ENCODE data around the gene ARHGAP10. TPM values are rescaled to one million over a fixed set of nuclear protein-coding genes. Genes with fewer than 3 reads are reported as not detected.

The ARHGAP10 gene
- polyA plus RNA-seq, 1 experiment = 20.2 TPM

DNA sequence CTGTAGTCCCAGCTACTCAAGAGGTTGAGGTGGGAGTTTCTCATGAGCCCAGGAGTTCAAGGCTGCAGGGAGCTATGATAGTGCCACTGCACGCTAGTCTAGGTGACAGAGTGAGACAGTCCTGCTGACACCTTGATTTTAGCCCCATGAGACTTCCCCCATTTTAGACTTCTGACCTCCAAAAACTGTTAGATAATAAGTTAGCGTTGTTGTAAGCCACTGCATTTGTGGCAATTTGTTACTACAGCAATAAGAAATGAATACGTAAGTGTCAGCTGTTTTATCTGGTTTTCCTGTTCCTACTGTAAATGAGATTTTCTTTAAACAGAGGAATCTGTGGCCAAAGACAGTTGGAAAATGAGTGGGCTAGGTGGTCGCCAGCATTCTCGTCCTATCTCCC is 83.9 kb downstream of the ARHGAP10 start:
- no peaks in the 10 kb centered on the region for H3K27me3 ChIP-seq (ENCODE audit: control insufficient read depth, insufficient read depth, low read length)
- TF ChIP-seq, protein P1, sequence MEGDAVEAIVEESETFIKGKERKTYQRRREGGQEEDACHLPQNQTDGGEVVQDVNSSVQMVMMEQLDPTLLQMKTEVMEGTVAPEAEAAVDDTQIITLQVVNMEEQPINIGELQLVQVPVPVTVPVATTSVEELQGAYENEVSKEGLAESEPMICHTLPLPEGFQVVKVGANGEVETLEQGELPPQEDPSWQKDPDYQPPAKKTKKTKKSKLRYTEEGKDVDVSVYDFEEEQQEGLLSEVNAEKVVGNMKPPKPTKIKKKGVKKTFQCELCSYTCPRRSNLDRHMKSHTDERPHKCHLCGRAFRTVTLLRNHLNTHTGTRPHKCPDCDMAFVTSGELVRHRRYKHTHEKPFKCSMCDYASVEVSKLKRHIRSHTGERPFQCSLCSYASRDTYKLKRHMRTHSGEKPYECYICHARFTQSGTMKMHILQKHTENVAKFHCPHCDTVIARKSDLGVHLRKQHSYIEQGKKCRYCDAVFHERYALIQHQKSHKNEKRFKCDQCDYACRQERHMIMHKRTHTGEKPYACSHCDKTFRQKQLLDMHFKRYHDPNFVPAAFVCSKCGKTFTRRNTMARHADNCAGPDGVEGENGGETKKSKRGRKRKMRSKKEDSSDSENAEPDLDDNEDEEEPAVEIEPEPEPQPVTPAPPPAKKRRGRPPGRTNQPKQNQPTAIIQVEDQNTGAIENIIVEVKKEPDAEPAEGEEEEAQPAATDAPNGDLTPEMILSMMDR (IDR thresholded peaks at IDR 0.05; ENCODE audit: insufficient read depth, low read depth, low read length) = no peak
- POLR2A ChIA-PET = interaction anchor here (0.6 kb wide), 1 partner anchor 21 kb away, joined by 4 read pairs; no protein-coding TSS in a partner anchor
- H3K4me3 ChIP-seq (ENCODE audit: low read depth, low read length) = no peak overlapping the region
- no peaks in the 10 kb centered on the region for H3K36me3 ChIP-seq (ENCODE audit: control insufficient read depth, insufficient read depth, low read length)
- DNase-seq (ENCODE audit: low read depth) = no peak
- CTCF ChIA-PET = interaction anchor here (0.9 kb wide), 1 partner anchor 51 kb away, joined by 4 read pairs; no protein-coding TSS in a partner anchor

DNA sequence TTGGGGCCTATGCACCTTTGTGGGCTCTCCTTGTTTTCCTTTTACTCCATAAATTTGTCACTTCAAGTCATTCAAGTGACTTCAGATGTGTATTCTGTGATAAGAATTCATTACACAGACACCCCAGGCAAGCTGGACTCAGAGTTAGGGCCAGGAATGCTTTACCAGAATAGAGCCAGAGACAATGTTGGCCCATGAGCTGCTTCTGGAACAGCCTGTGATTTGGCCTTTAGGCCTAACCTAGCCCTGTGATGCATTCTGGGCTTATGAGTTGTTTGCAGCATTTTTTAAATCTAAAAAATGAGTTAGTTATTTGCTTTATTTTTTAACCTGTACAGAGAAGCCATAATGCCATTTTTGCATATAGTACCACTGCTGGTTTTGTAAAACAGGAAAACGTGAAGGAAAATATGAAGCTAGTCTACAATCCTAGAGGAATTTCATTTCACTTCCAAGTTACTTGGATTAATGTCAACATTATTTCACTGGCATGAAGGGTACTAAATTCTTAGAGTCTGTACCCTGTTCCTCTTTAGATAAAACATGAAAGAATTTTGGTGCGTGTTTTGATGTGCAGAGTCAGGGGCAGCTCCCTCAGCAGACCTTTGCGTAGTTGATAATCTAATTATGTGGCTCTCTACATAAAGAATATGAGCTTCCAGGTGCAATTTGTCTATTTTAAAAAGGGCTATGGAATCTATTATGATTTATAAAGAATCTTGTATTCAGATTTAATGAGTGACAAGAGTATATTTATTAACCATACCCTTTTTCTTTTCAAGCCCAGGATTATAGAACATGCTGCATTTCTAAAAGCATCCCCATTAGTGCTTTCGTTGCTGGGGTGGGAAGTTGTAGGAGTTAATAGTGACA is 84.7 kb downstream of the ARHGAP10 start:
- no peak for DNase-seq (ENCODE audit: low read depth)
- H3K27me3 ChIP-seq (ENCODE audit: control insufficient read depth, insufficient read depth, low read length) = no peaks in the 10 kb centered on the region
- ChIA-PET POLR2A (interaction anchor here (0.6 kb wide), 1 partner anchor 22 kb away, joined by 4 read pairs; no protein-coding TSS in a partner anchor), CTCF (interaction anchor here (0.9 to 1.0 kb wide), 2 partner anchors 9 to 50 kb away, joined by 4 read pairs; no protein-coding TSS in a partner anchor)
- no peaks in the 10 kb centered on the region for H3K36me3 ChIP-seq (ENCODE audit: control insufficient read depth, insufficient read depth, low read length)
- H3K4me3 ChIP-seq (ENCODE audit: low read depth, low read length) = no peak overlapping the region
- TF ChIP-seq, protein P1 (IDR thresholded peaks at IDR 0.05; ENCODE audit: insufficient read depth, low read depth, low read length) = no peak

DNA sequence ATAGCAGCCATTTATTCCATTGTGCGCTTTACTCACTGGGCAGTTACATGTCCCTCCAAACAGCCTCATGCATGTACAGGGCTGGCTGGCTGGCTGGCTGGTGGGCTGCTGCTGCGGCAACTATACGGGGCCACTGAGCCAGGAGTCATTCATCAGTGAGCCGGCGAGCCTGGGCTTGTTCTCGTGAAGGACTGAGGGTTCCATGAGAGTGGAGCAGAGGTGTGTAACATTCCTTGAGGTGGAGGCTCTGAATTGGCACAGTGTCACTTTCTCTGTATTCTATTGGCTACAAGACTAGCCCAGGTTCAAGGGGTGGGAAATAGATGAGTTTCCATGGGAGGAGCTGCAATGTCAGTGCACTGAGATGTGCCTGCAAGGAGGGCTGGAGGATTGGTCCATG is 89.1 kb downstream of the ARHGAP10 start:
- H3K36me3 ChIP-seq (ENCODE audit: control insufficient read depth, insufficient read depth, low read length) = no peaks in the 10 kb centered on the region
- ChIA-PET POLR2A (no interaction called here), CTCF (interaction anchor here (1.2 to 1.5 kb wide), 2 partner anchors 10 to 113 kb away, joined by 3 to 4 read pairs; no protein-coding TSS in a partner anchor)
- TF ChIP-seq, protein P1 (IDR thresholded peaks at IDR 0.05; ENCODE audit: insufficient read depth, low read depth, low read length) = no peak
- no peak for DNase-seq (ENCODE audit: low read depth)
- H3K27me3 ChIP-seq (ENCODE audit: control insufficient read depth, insufficient read depth, low read length) = no peaks in the 10 kb centered on the region
- no peak overlapping the region for H3K4me3 ChIP-seq (ENCODE audit: low read depth, low read length)

DNA sequence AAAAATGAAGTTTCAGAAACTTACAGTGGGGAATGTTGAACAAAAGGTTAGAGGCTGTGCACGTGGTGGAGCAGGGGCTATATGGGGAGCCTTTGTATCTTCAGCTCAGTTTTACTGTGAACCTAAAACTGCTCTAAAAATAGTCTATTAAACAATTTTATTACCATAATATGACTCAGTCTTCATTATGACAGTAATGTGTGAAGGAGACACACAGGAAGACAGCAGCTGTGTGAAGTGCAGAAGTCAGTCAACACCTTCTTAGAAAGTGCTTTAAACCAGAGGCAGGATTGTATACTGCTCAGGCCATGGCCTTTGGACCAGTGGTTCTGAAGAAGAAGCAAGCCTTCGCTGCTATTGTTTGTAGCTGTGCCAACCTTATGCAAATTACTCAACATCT is 89.7 kb downstream of the ARHGAP10 start:
- TF ChIP-seq, protein P1 (IDR thresholded peaks at IDR 0.05; ENCODE audit: insufficient read depth, low read depth, low read length) = no peak
- DNase-seq (ENCODE audit: low read depth) = no peak
- Histone ChIP-seq H3K27me3 (ENCODE audit: control insufficient read depth, insufficient read depth, low read length) (no peaks in the 10 kb centered on the region), H3K4me3 (ENCODE audit: low read depth, low read length) (no peak overlapping the region), H3K36me3 (ENCODE audit: control insufficient read depth, insufficient read depth, low read length) (no peaks in the 10 kb centered on the region)
- ChIA-PET CTCF (interaction anchor here (1.1 to 1.5 kb wide), 4 partner anchors 11 to 138 kb away, joined by 3 to 5 read pairs (median 4); partner anchors contain the start of gene PRMT9), POLR2A (no interaction called here)

GRCh38 chr4:147822128-147822527 is 90.2 kb downstream of the ARHGAP10 start:
- CTCF ChIA-PET = interaction anchor here (1.1 to 1.5 kb wide), 3 partner anchors 11 to 138 kb away, joined by 3 to 5 read pairs (median 4); partner anchors contain the start of gene PRMT9

More at GRCh38 chr4:147822128-147822527, 90.2 kb downstream of the ARHGAP10 start:
- DNase-seq (ENCODE audit: low read depth) = no peak
- no peaks in the 10 kb centered on the region for H3K36me3 ChIP-seq (ENCODE audit: control insufficient read depth, insufficient read depth, low read length)
- POLR2A ChIA-PET = no interaction called here
- no peaks in the 10 kb centered on the region for H3K27me3 ChIP-seq (ENCODE audit: control insufficient read depth, insufficient read depth, low read length)
- TF ChIP-seq, protein P1 (IDR thresholded peaks at IDR 0.05; ENCODE audit: insufficient read depth, low read depth, low read length) = no peak
- no peak overlapping the region for H3K4me3 ChIP-seq (ENCODE audit: low read depth, low read length)

Data from BJ (cell line).